Thoracic aorta (tissue), 2 donors: ENCODE measurements around the gene ZDBF2. TPM values are rescaled to one million over a fixed set of nuclear protein-coding genes. Genes with fewer than 3 reads are reported as not detected.
"Not testable (repeated sequence)": the region's sequence is repeated elsewhere in the genome, so short reads cannot be mapped to it uniquely, and the experiment has no call there.

Experiments used
- ATAC-seq: fragments of 150-250 bp; one replicate; pipeline ENCODE4 v1.8.0; 2017; ENCODE audit warnings: low read depth; ENCODE audit not compliant: insufficient number of reproducible peaks, low FRiP score
- DNase-seq: peaks from one replicate; pipeline ENCODE4 v3.0.0-alpha.2; 2020; ENCODE audit warnings: low spot score
- H3K27ac ChIP-seq, 2 donors: fragments of 200-600 bp; sonication (generic); 1 replicate in 1 of 2; 2 replicates in 1 of 2; pipeline ENCODE4 v1.5.1; 2016; ENCODE audit warnings: mild to moderate bottlenecking in 2 of 2, moderate library complexity in 2 of 2
- H3K27me3 ChIP-seq: fragments of 200-600 bp; sonication (generic); replicated peaks from 2 replicates; pipeline ENCODE4 v1.6.0; 2016; ENCODE audit warnings: mild to moderate bottlenecking; ENCODE audit not compliant: insufficient read depth
- H3K36me3 ChIP-seq: fragments of 200-600 bp; sonication (generic); one replicate; pipeline ENCODE4 v1.5.1; 2016
- H3K4me1 ChIP-seq, 2 donors: fragments of 200-600 bp; sonication (generic); 1 replicate in 1 of 2; 2 replicates in 1 of 2; pipeline versions ENCODE4 v1.5.1 to v1.6.0; 2016; ENCODE audit warnings: low read depth in 2 of 2, mild to moderate bottlenecking in 1 of 2; ENCODE audit not compliant: control insufficient read depth in 1 of 2
- H3K4me3 ChIP-seq: fragments of 200-600 bp; sonication (generic); 2 replicates; pipeline ENCODE4 v1.5.1; 2016; ENCODE audit warnings: mild to moderate bottlenecking
- H3K9me3 ChIP-seq: fragments of 200-600 bp; sonication (generic); 2 replicates; pipeline ENCODE4 v1.5.1; 2016
- total RNA-seq, 2 donors: library from RNA; depleted of rRNA; stranded (reverse); fragments of >200 nt; gene quantifications; one replicate each; pipeline versions ENCODE4 v1.1.0 to v1.2.3, GENCODE V29; 2016
- TF ChIP-seq, protein P1 (sequence below): fragments of 200-600 bp; sonication (generic); IDR thresholded peaks from one replicate; pipeline ENCODE4 v1.5.1; 2019; ENCODE audit warnings: antibody characterized with exemption

The ZDBF2 gene
- total RNA-seq, 2 donors from 2014 or later: 12.7 to 18.3 TPM

DNA sequence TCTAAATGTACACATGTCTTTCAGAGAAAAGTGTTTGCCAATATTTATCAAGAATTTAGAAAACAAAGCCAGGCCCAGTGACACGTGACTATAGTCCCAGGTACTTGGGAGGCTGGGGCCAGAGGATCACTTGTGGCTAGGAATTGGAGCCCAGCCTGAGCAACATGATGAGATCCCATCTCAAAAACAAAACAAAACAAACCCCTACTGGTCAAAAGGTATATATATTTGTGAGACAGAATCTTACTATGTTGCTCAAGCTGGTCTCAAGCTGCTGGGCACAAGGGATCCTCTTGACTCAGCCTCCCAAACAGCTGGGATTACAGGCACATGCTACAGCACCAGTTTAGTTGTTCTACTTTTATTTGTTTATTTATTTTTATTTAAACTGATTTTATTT is 79.2 kb downstream of the ZDBF2 start:
- Histone ChIP-seq H3K4me3 (no peak overlapping the region), H3K27me3 (no peaks in the 10 kb centered on the region), H3K27ac (no peak overlapping the region), H3K4me1 (no peaks in the 10 kb centered on the region), H3K9me3 (no peaks in the 10 kb centered on the region), H3K36me3 (no peaks in the 10 kb centered on the region)
- TF ChIP-seq, protein P1, sequence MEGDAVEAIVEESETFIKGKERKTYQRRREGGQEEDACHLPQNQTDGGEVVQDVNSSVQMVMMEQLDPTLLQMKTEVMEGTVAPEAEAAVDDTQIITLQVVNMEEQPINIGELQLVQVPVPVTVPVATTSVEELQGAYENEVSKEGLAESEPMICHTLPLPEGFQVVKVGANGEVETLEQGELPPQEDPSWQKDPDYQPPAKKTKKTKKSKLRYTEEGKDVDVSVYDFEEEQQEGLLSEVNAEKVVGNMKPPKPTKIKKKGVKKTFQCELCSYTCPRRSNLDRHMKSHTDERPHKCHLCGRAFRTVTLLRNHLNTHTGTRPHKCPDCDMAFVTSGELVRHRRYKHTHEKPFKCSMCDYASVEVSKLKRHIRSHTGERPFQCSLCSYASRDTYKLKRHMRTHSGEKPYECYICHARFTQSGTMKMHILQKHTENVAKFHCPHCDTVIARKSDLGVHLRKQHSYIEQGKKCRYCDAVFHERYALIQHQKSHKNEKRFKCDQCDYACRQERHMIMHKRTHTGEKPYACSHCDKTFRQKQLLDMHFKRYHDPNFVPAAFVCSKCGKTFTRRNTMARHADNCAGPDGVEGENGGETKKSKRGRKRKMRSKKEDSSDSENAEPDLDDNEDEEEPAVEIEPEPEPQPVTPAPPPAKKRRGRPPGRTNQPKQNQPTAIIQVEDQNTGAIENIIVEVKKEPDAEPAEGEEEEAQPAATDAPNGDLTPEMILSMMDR: no peak
- ATAC-seq (no peak), DNase-seq (no peak)

- no peak for DNase-seq
- TF ChIP-seq, protein P1: no peak
These were observed 79.7 kb downstream of the ZDBF2 start for GRCh38 chr2:206354129-206354528.

GRCh38 chr2:206356840-206357239 is 82.4 kb downstream of the ZDBF2 start:
- not testable (repeated sequence) for H3K27ac ChIP-seq, H3K9me3 ChIP-seq, H3K36me3 ChIP-seq, H3K4me3 ChIP-seq, H3K27me3 ChIP-seq, ATAC-seq, DNase-seq, H3K4me1 ChIP-seq

More at GRCh38 chr2:206354129-206354528, 79.7 kb downstream of the ZDBF2 start:
- Histone ChIP-seq H3K9me3 (no peaks in the 10 kb centered on the region), H3K4me1 (no peaks in the 10 kb centered on the region), H3K36me3 (no peaks in the 10 kb centered on the region), H3K4me3 (no peak overlapping the region), H3K27me3 (no peaks in the 10 kb centered on the region), H3K27ac (no peak overlapping the region)
- ATAC-seq: no peak

GRCh38 chr2:206360840-206361239 is 86.4 kb downstream of the ZDBF2 start:
- H3K27ac ChIP-seq, H3K4me3 ChIP-seq, H3K9me3 ChIP-seq, ATAC-seq, H3K36me3 ChIP-seq, DNase-seq, H3K27me3 ChIP-seq, H3K4me1 ChIP-seq: not testable (repeated sequence)

- no peak overlapping the region for H3K27ac ChIP-seq
- TF ChIP-seq, protein P1: no peak
- no peak overlapping the region for H3K4me3 ChIP-seq
- no peaks in the 10 kb centered on the region for H3K27me3 ChIP-seq
- DNase-seq (no peak), ATAC-seq (no peak)
- H3K4me1 ChIP-seq: no peaks in the 10 kb centered on the region
- H3K36me3 ChIP-seq: no peaks in the 10 kb centered on the region
- H3K9me3 ChIP-seq: no peaks in the 10 kb centered on the region
These were observed 87.1 kb downstream of the ZDBF2 start for GRCh38 chr2:206361407-206362045.

Other genes starting within 250 kb of the ZDBF2 start
- 10 to 100 TPM; 24.4 to 25.5 TPM for gene INO80D, start 188.5 kb upstream of the ZDBF2 start, total RNA-seq
- 100 to 1,000 TPM in 1 of 2 donors, 10 to 100 TPM in 1; 63.0 to 115 TPM for gene NDUFS1, start 115.2 kb upstream of the ZDBF2 start, total RNA-seq
- gene EEF1B2, start 114.8 kb upstream of the ZDBF2 start, total RNA-seq: 100 to 1,000 TPM; 123 to 215 TPM
- 1 to 10 TPM; 4.5 to 6.4 TPM for gene ADAM23, start 168.9 kb downstream of the ZDBF2 start, total RNA-seq